ENCODE measurements around the gene EXO1. TPM values are rescaled to one million over a fixed set of nuclear protein-coding genes. Genes with fewer than 3 reads are reported as not detected.

EXO1 gene
- total RNA-seq, 1 experiment from 2014 or later, result 32.9 TPM

DNA sequence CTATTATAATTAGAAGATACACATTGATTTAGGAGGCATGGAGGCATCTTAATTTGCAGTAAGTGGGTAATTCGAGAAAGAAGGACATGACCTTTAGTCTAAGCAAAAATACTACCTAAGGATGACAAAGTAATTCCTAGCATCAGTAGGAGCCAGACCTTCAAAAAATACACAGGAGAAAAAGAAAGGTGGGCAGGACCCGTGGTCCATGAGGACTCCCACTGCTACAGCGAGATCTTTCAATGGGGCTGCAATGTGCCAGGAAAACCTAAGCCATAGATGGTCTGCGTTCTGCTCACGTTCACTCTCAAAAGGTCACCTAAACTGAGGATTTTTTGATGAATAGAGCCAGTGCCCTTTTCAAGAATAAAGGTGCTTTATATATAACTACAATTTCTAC, 10.6 kb upstream of the EXO1 start:
- no peaks in the 10 kb centered on the region for H3K9me2 ChIP-seq (ENCODE audit: insufficient read depth)
- RAD21 ChIA-PET (ENCODE audit: low non-redundant PET in 1 of 2, low total read pairs in 2 of 2, uncharacterized antibody in 2 of 2, unreplicated experiment in 2 of 2), result no interaction called here
- H4K20me1 ChIP-seq (ENCODE audit: insufficient read depth), result no peaks in the 10 kb centered on the region
- no peaks in the 10 kb centered on the region for H3K79me2 ChIP-seq (ENCODE audit: insufficient read depth, low read length)
- H3K9me3 ChIP-seq (ENCODE audit: control insufficient read depth in 1 of 2, insufficient read depth in 1 of 2, low read depth in 1 of 2, low read length in 2 of 2), result no peaks in the 10 kb centered on the region
- intact Hi-C loops (cut with micrococcal nuclease), result no loop called here
- H3K27me3 ChIP-seq (ENCODE audit: insufficient read depth, low read length), result no peaks in the 10 kb centered on the region
- no peak overlapping the region for H3K4me2 ChIP-seq (ENCODE audit: low read length)
- no peak for TF ChIP-seq POLR2AphosphoS5 (IDR thresholded peaks at IDR 0.05; ENCODE audit: low read depth, low read length)
- TF ChIP-seq ZFX (IDR thresholded peaks at IDR 0.05), result no peak
- TF ChIP-seq EZH2 (IDR thresholded peaks at IDR 0.05), result no peak
- no peak for TF ChIP-seq SRF (IDR thresholded peaks at IDR 0.05; ENCODE audit: low read depth)
- TF ChIP-seq YY1 (IDR thresholded peaks at IDR 0.05; ENCODE audit: extremely low read depth, insufficient replicate concordance, low read depth, low read length), result no peak
- no peak for TF ChIP-seq SIN3A (IDR thresholded peaks at IDR 0.05; ENCODE audit: low read depth)
- TF ChIP-seq, protein P1, sequence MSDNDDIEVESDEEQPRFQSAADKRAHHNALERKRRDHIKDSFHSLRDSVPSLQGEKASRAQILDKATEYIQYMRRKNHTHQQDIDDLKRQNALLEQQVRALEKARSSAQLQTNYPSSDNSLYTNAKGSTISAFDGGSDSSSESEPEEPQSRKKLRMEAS (IDR thresholded peaks at IDR 0.05), result no peak
- no peak for TF ChIP-seq EZH2phosphoT487 (IDR thresholded peaks at IDR 0.05; ENCODE audit: borderline replicate concordance)
- TF ChIP-seq, protein P2, sequence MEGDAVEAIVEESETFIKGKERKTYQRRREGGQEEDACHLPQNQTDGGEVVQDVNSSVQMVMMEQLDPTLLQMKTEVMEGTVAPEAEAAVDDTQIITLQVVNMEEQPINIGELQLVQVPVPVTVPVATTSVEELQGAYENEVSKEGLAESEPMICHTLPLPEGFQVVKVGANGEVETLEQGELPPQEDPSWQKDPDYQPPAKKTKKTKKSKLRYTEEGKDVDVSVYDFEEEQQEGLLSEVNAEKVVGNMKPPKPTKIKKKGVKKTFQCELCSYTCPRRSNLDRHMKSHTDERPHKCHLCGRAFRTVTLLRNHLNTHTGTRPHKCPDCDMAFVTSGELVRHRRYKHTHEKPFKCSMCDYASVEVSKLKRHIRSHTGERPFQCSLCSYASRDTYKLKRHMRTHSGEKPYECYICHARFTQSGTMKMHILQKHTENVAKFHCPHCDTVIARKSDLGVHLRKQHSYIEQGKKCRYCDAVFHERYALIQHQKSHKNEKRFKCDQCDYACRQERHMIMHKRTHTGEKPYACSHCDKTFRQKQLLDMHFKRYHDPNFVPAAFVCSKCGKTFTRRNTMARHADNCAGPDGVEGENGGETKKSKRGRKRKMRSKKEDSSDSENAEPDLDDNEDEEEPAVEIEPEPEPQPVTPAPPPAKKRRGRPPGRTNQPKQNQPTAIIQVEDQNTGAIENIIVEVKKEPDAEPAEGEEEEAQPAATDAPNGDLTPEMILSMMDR (IDR thresholded peaks at IDR 0.05 in 2 of 3, conservative IDR thresholded peaks at IDR 0.05 in 1 of 3; ENCODE audit: borderline replicate concordance in 1 of 3, insufficient read depth in 1 of 3, low read depth in 2 of 3, low read length in 2 of 3), result no peak
- TF ChIP-seq TCF7L2 (IDR thresholded peaks at IDR 0.05; ENCODE audit: borderline replicate concordance, extremely low read depth, insufficient read depth, insufficient read length), result no peak
- CTCF ChIA-PET, result interaction anchor here (1.5 kb wide), 1 partner anchor 226 kb away, joined by 7 read pairs; no protein-coding TSS in a partner anchor
- no peaks in the 10 kb centered on the region for H3K36me3 ChIP-seq (ENCODE audit: control insufficient read depth in 1 of 2, insufficient read depth in 2 of 2, low read length in 2 of 2)
- H3K4me3 ChIP-seq (replicated peaks in 1 of 2; ENCODE audit: low read depth in 1 of 2, low read length in 2 of 2), result no peak overlapping the region
- no peak overlapping the region for H2AFZ ChIP-seq (ENCODE audit: low read depth, low read length, poor library complexity, severe bottlenecking)
- no peak overlapping the region for H3K27ac ChIP-seq (ENCODE audit: low read depth, low read length)
- H3K4me1 ChIP-seq (ENCODE audit: control insufficient read depth in 1 of 2, insufficient read depth in 2 of 2, low read length in 2 of 2), result no peaks in the 10 kb centered on the region
- BruUV-seq (replicated peaks), result no TSS peak
- no peak overlapping the region for H3K9ac ChIP-seq (ENCODE audit: low read length)
- ATAC-seq (no peak), DNase-seq (ENCODE audit: low read depth, low spot score) (no peak)
- POLR2A ChIA-PET, result no interaction called here

Data from HCT116 (cell line).